GM18519 (cell line): ENCODE measurements around the gene TUBGCP2.
"Not testable (repeated sequence)": the region's sequence is repeated elsewhere in the genome, so short reads cannot be mapped to it uniquely, and the experiment has no call there.

Experiments used
- ATAC-seq: cut with Tn5 transposase; IDR thresholded peaks from one replicate; pipeline ENCODE4 v1.9.1; 2021; ENCODE audit warnings: mild to moderate bottlenecking, moderate library complexity; ENCODE audit not compliant: unreplicated experiment, low FRiP score

TUBGCP2 gene

DNA sequence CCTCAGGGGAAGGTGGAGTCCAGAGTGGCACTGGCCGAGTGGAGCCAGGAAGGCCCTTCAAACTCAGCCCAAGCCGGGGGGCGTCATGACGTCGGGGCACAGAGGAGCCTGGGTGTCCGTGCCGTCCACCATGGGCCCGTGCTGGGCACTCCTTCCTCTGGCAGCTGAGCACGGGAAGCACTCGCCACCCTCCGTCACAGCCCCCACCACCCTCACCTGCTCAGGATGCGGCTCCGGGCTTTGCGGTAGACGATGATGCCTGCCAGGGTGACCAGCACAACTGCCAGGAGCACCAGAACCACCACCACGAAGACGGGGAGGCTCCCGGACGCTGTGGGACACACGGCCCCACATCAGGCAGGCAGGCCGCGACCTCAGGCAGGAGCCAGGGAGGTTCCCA, 40.1 kb downstream of the TUBGCP2 start:
- no peak for ATAC-seq

DNA sequence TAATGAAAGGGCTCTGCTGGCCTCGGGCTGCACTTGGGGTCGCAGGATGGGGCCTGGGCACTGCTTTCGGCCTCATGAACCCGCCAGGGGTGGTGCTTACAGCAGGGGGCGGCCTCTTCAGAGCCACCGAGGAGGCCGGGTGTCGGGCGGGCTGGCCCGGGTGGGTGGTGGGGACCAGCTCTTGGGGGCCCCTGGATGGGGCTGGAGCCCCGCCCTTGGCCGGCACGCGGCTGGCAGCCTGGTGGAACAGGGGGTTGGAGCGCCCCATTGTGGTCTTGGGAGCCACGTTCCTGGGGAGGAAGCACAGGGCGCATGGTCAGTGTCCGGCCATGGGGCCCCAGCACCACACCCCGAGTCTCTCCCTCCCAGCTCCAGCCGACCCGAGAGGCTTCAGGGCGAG, 40.8 kb downstream of the TUBGCP2 start:
- ATAC-seq, result no peak

DNA sequence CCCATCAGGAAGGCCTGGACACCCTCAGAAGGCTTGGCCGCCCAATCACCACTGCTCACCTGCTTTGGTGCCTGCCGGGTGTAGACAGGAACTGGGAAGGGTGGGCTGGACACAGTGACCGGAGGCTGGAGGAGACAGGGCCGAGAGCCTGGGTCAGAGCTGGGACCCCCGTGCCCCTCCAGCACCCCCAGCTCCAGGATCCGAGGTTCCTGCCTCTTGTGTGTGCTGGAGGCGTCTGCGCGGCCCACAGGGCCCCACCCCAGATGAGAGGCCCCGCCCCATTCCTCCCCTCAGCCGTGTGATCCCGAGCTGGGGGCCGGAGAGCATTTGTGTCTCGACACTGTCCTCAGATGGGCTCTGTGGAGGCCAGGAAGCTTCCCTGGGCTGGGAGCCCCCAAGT, 41.4 kb downstream of the TUBGCP2 start:
- ATAC-seq, result no peak

GRCh38 chr10:133266056-133266795, 42.4 kb downstream of the TUBGCP2 start:
- no peak for ATAC-seq

GRCh38 chr10:133265052-133265451, 43.6 kb downstream of the TUBGCP2 start:
- not testable (repeated sequence) for ATAC-seq

- no peak for ATAC-seq
Observed at GRCh38 chr10:133264461-133264860, 44.2 kb downstream of the TUBGCP2 start.

- no peak for ATAC-seq
Observed at GRCh38 chr10:133263674-133264073, 45.0 kb downstream of the TUBGCP2 start.

DNA sequence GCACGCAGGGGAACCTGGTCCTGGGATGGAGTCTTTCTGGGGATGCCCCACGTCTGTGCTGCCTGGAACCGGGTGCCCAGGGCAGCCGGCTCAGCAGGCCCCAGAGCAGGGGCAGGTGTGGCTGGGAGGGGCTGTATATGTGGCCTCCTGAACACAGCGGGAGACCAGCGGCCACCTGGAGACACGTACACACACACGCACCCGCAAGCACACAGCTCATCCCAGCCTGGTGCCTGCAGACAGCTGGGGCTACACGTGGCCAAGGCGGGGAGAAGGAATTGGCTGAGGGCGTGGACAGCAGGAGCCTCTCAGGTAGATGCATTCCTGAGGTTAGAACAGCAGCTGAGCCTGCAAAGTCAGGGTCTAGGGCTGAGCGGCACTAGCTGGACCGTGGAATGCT, 46.0 kb downstream of the TUBGCP2 start:
- ATAC-seq, result no peak

DNA sequence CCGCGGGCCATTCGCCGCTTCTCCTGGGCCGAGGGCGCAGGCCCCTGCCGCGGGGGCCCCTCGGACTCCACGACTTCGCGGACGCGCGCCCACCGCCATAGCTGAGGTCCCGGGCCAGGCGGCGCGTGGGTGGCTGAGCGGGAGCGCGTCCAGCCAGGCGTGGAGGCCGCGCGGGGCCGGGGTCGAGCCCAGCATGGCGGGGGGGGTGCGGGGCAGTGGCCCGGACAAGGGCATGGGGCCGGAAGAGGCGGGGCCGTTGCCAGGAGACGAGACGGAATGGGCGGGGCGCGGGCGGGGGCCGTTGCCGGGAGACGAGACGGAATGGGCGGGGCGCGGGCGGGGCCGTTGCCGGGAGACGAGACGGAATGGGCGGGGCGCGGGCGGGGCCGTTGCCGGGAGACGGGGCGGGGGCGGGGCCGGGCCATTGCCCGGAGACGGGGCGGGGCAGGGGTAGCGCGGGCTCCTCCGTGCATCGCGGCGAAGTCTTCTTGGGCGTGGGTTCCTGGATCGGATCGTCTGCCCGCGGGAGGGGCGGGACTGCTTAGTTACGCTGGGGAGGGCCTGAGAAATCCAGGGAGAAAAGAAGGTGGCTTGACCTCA, 46.8 kb downstream of the TUBGCP2 start:
- ATAC-seq, result peak; percentile 37

GRCh38 chr10:133260895-133261725, 47.6 kb downstream of the TUBGCP2 start:
- ATAC-seq, result peak; percentile 42

DNA sequence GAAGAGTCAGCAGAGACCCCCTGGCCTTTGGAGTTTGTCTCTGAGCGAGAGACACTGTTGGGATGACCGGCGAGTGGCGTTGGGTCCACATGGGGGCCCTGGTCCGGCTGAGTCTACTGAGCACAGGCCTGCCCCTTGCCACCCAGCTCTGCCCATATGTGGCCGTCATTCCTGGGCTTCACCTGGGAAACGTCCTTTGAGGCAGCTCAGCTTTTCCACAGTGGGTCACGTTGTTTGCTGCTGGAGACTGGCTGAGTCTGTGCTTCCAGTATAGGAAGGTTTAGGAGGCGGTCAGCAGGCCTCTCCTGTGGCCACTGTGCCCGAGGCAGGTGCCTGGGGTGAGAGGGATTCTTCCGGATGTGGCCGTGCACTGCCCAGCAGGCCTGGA, 49.1 kb downstream of the TUBGCP2 start:
- no peak for ATAC-seq

DNA sequence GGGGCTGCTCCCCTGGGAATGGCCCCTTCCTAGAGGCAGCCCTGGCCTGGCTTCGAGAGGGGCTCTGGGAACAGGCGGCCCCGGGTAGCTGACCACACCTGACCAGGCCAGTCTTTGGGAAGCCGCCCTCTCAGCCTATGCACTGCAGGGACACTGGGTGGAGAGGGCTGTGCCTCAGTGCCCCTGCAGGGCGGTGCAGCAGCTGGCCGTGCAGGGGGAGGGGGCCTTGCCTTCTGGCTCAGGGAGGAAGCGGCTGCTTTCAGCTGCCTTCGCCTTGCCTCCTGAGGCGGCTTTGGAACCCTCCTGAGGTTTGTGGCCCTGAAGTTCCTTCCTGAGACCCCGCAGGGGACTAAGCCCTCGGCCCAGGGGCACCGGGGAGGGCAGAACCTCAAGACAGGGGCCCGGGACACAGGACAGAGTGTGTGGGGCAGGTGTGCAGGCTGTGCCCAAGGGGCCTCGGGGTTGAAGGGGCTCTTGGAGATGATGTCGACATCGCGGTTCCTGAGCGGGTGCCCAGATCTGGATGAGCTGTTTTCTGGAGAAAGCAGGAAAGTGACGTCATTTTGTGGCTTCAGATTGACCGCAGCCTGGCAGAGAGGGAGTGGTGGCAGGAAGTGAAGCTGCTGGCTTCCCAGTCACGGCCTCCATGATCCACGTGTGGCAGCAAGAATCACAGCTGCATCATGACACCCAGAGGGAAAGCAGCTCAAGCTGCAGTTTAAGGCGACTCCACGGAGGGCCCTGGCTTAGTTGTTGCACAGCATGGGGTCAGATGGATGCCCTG, 49.7 kb downstream of the TUBGCP2 start:
- ATAC-seq, result no peak

DNA sequence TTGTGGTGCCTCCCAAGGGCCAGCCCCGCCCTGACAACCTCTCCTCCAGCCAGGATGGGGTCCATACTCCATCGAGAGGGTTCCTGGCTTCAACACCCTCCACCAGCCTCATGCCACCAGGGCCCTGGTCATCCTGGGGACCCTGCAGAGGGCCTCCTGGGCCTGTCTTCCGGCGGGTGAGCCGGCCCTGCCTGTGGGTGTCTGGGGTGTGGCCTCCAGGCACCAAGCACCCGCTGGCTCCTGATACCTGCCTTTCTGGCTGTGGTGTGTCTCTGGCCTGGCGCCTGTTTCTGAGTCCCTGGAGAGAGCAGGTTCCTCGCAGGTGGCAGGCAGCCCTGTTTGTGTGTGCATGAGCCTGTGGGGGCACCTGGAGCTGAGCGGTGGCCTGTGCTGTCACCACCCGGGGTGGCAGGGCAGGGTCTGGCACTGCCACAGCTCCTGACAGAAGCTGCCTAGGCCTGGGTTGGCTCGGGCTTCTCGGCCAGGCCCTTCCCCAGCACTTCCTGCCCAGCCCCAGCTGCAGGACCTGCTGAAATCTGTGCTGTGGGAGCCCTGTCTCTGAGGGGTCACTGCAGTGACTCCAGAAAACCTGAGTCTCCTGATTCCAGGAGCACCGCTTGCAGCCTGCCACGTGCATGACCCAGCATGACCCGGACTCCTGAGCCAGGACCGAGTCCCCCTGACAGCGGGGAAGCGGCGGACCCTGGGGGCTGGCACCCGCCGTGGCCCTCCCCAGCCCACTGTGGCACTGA, 50.4 kb downstream of the TUBGCP2 start:
- ATAC-seq, result no peak

DNA sequence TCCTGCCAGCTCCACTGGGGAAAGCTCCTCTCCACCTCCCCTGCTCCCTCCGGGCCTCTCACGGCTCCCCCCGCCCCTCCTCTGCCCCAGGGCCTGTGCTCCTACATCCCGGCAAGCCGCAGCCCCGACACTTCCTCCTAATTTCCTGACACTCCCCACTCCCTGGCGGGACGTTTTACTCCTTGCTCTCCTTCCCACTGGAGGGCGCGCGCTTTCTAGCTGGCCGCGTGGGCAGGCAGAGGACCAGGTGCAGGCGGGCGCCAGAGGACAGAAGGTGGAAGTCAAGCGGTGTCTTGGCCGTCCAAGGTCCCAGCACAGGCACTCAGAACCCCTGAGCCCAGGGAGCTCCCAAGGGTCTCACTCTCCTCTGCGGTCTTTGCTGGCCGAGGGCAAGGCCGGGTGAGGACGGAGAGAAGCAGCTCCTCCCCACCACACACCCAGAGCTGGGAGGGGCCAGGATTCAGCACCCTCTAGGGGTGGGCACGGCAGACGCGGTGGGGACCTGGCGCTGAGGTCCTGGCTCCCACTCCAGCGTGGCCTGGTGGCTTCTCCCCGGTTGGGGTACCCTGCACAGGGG, 51.1 kb downstream of the TUBGCP2 start:
- no peak for ATAC-seq

DNA sequence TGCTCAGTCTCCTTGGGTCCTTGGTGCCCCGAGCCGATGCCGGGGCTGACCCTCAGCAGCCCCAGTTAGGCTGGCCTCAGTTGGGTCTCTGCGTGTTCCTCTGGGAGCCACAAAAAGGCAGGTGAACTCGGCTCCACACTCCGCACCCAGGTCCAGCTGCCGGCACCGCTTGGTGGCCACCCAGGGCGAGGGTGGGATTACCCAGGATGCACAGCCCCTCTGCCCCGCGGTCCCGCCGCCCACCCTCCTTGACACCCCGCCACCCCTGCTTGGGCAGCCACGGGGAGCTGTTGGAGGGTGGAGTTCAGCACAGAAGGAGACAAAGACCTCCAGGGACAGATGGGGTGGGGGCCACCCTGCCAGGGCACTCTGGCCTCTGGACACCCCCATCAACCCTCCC, 53.3 kb downstream of the TUBGCP2 start:
- ATAC-seq, result no peak

DNA sequence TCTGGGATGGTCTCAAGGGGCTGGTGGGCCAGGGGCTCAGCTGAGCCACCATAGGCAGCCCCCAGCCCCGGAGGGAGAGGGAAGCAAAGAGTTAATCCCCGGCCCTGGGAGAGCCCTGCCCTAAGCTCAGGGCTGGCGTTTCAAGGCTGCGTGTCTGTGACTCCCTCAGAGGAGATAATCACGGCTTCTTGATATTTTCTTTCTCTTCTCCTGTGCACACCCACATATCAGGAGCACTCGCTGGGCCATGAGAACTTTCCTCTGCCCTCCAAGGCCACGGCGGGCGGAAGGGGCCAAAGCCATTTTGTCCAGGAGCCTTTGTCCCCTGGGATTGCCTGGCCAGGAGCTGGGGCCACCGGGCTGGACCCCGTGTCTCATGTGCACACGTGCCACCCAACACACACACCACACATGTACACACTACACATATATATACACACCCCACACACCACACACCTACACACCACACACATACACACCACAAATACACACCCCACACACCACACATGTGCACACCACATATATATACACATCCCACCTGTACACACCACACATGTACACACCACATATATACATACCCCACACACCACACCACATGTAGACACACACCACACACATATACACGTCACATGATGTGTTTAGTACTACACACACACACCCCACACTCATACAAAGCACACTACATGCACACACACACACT, 54.1 kb downstream of the TUBGCP2 start:
- ATAC-seq, result no peak

DNA sequence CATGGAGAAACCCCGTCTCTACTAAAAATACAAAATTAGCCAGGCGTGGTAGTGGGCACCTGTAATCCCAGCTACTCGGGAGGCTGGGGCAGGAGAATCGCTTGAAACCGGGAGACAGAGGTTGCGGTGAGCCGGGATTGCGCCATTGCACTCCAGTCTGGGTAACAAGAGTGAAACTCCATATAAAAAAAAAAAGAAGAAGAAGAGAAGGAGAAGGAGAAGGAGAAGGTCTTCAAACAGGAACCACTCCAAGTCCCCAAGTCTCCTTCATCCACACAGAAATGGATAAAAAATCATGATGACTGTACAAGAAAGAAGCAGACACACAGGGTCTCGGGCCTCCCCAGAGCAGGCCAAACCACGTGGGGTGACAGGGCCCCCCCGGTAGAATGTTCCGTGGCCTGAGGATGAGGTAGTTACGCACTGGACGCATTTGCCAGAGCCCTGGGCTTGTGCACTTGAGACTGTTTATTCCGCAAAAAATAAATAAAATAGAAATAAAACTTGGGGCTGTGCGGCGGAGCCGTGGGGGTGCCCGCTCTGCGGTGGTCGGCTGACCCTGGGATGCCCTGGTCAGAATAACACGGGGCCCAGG, 55.2 kb downstream of the TUBGCP2 start:
- no peak for ATAC-seq

DNA sequence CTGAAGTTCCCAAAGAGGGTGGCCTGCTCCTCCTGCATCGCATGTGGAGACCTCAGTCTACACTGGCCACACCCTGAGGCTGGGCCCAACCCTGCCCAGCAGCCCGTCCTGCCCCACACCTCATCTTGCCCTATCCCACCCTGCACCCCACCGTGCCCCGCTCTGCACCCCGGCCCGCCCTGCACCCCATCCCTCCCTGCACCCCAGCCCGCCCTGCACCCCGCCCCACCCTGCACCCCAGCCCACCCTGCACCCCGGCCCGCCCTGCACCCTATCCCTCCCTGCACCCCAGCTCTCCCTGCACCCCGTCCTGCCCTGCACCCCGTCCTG, 56.5 kb downstream of the TUBGCP2 start:
- no peak for ATAC-seq
